Tongue (tissue), 2 donors: ENCODE results near the gene MMEL1. TPM values are rescaled to one million over a fixed set of nuclear protein-coding genes. Genes with fewer than 3 reads are reported as not detected.
"Not testable (repeated sequence)": the region's sequence is repeated elsewhere in the genome, so short reads cannot be mapped to it uniquely, and the experiment has no call there.

Experiments used
- DNase-seq: peaks from one replicate; pipeline ENCODE4 v3.0.0-alpha.2; 2015
- total RNA-seq: library from RNA; depleted of rRNA; stranded (reverse); fragments of >200 nt; gene quantifications from one replicate; pipeline ENCODE4 v1.2.3, GENCODE V29; 2014

MMEL1 gene
- total RNA-seq, 1 donor from 2014 or later, result not detected

GRCh38 chr1:2557482-2558400, 75.1 kb downstream of the MMEL1 start:
- DNase-seq, result no peak

GRCh38 chr1:2556678-2557481, 75.9 kb downstream of the MMEL1 start:
- DNase-seq, result no peak

GRCh38 chr1:2556277-2556677, 76.5 kb downstream of the MMEL1 start, which contains the start of gene TNFRSF14:
TNFRSF14 (plus strand) TSS chr1:2556371; CDS start chr1:2556665, 294 bp downstream.
- peak; percentile 60 for DNase-seq

- DNase-seq, result no peak
Measured at GRCh38 chr1:2555634-2556276, 77.1 kb downstream of the MMEL1 start.

GRCh38 chr1:2554621-2555387, 78.0 kb downstream of the MMEL1 start:
- DNase-seq, result no peak

- DNase-seq, result no peak
Measured at GRCh38 chr1:2553871-2554620, 78.8 kb downstream of the MMEL1 start.

- not testable (repeated sequence) for DNase-seq
Measured at GRCh38 chr1:2553076-2553475, 79.7 kb downstream of the MMEL1 start.

GRCh38 chr1:2552189-2552588, 80.6 kb downstream of the MMEL1 start:
- no peak for DNase-seq

- not testable (repeated sequence) for DNase-seq
Measured at GRCh38 chr1:2551544-2551943, 81.3 kb downstream of the MMEL1 start.

GRCh38 chr1:2550309-2550861, 82.4 kb downstream of the MMEL1 start:
- not testable (repeated sequence) for DNase-seq

- DNase-seq, result not testable (repeated sequence)
Measured at GRCh38 chr1:2549367-2550029, 83.3 kb downstream of the MMEL1 start.

- DNase-seq, result peak; percentile 86
Measured at GRCh38 chr1:2548068-2548589, 84.7 kb downstream of the MMEL1 start.

GRCh38 chr1:2547210-2548067, 85.4 kb downstream of the MMEL1 start:
- no peak for DNase-seq

GRCh38 chr1:2546515-2547209, 86.2 kb downstream of the MMEL1 start:
- peak; percentile 75 for DNase-seq

GRCh38 chr1:2545754-2546514, 86.9 kb downstream of the MMEL1 start:
- DNase-seq, result peak; percentile 77

- DNase-seq, result no peak
Measured at GRCh38 chr1:2544875-2545640, 87.8 kb downstream of the MMEL1 start.
